ENCODE measurements around the gene TMEM8B.

The TMEM8B gene

DNA sequence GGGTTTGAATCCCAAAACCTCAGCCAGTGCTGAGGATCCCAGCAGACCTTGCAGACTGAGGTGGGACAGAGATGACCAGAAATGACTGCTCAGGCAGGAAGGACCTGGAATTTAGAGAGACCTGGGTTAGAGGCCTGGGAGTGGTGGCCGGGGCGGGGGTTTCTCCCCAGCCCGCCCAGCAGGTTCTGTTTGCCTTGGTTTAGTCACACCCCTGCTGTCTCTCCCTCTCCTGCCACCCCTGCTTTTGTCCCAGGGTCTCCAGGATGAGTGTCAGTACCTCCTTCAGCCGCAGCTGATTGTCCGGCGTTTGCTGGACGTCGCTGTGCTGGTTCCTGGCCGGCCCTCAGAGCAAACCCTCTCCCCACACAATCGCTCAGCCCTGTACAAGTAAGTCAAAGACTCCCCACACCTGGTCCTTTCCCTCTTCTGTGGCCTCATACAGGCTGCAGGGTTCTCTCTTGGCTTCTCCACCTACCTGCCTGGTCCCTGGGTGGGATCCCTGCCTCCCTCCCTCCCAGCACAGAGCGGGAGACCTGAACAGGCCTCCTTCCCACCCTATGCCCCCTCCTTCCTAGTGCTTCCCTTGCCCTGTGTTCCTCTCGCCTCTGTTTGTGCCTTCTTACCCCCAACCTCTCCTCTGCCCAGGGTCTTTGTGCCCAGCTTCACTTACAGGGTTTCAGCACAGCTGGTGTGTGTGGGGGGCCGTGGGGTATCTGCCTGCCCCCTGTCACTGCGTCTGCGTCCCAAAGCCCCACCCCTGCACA, 12.0 kb downstream of the TMEM8B start:
- DNase-seq (ENCODE audit: low read depth), result no peak

- no peak for DNase-seq (ENCODE audit: low read depth)
Observed at GRCh38 chr9:35841645-35841900, 12.5 kb downstream of the TMEM8B start.

- no peak for DNase-seq (ENCODE audit: low read depth)
Observed at GRCh38 chr9:35842020-35842745, 13.2 kb downstream of the TMEM8B start.

DNA sequence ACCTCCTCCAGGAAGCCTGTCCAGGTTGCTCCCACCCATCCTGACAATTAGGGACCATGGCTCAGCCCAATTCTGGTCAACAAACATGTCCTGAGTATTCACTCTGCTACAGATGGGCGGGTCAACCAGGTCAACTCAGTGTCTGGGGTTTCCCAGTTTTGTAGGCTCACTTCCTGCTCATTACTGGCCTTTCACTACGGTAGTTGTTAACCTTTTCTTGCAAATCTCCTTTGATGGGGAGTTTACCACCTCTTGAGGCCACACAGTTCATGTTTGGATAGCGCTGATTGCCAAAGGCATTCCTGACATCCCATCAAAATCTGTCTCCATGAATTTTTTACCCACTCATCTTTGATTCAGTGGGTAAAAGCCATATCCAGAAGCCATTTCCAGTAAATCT, 13.8 kb downstream of the TMEM8B start:
- no peak for DNase-seq (ENCODE audit: low read depth)

- peak; percentile 95 for DNase-seq (ENCODE audit: low read depth)
Observed at GRCh38 chr9:35844628-35845270, 15.7 kb downstream of the TMEM8B start.

DNA sequence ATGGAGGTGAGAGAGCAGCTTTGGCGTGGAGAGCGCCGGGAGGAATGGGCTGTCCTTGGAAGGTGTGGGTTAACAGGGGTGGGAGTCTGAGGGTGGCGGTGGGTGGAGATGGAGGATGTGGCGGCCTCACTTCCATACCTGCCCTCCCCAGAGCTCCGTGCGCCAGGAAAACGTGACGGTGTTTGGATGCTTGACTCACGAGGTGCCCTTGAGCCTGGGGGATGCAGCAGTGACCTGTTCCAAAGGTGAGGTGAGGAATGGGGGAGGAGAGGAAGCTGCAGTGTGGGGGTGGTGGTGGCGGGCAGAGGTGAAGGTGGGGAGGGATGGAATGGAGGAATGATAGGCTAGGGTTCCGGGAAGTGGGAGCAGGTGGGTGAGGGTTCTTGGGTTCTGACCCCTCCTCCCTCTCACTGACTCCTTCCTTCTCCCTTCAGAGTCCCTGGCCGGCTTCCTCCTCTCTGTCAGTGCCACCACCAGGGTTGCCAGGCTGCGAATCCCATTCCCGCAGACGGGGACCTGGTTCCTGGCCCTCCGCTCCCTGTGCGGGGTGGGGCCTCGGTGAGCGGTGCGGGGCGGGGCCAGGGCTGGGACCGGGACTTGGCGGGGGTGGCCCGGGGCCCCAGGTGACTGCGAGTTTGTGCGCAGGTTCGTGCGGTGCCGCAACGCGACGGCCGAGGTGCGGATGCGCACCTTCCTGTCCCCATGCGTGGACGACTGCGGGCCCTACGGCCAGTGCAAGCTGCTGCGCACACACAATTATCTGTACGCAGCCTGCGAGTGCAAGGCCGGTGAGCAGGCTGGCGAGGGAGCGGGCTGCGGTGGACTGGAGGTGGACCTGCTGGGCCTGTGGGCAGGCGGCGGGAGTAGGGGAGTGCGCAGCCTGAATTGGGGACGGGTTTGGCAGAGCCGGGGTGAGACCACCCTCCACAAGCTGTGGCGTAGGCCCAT, 17.1 kb downstream of the TMEM8B start:
- no peak for DNase-seq (ENCODE audit: low read depth)

DNA sequence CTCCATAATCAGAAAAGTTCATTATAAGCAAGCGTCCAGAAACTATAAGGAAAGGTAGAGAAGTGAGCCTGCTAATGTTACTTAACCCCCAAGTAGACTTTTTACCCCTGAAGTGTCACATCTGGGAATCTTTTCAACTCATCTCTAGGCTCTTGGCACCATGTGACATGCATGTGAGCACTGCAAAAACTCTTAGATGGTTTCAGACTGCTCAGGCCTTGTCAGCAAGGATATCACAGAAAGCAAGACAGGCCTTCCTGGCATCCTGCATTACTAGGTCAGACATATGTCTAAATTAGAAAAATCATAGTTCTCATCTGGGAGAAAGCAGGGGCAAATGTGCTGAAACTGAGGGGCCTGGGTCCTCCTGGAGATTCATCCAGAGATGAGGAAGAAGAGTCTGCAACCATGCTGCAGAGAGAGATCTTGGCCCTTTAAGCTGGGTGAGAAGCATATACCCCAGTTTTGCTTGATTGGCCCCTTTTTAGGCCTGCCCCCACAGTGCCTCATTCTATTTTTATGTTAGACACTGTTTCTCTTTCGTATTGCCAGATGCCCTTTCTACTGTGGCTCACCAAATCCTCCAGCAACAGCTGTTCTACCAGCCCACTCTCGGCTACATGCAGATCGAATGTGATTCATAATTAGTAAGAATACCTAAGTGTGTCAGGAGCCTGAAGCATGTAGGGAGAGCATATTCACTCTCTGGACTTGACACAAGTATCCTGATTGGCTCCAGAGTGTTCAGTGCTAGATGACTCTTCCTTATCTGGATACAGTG, 19.0 kb downstream of the TMEM8B start:
- DNase-seq (ENCODE audit: low read depth), result peak; percentile 82

DNA sequence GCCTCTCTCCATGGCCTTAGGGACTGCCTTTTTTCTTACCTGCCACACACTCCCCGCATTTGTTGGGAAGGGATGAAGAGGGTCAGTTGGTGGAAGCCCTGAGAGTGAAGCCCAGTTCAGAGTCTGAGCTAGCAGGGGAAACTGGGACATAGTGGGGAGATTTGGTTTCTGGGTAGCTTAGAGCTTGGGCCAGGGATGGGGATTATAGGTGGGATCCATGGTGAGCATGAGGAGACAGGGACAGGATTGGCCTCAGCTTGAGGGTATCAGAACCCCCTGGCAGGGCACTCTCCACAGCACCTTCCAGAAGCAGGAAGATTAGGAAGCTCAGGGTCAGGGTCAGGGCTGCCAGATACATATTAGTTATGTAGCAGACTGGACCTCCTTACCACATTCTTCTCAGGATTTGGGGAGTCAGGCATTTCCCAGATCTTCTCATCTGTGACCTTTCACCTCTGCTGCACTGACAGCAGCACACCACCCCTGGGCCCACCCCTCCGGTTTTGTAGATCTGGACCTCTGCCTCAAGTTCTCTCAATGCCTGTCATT, 23.3 kb downstream of the TMEM8B start:
- no peak for DNase-seq (ENCODE audit: low read depth)

DNA sequence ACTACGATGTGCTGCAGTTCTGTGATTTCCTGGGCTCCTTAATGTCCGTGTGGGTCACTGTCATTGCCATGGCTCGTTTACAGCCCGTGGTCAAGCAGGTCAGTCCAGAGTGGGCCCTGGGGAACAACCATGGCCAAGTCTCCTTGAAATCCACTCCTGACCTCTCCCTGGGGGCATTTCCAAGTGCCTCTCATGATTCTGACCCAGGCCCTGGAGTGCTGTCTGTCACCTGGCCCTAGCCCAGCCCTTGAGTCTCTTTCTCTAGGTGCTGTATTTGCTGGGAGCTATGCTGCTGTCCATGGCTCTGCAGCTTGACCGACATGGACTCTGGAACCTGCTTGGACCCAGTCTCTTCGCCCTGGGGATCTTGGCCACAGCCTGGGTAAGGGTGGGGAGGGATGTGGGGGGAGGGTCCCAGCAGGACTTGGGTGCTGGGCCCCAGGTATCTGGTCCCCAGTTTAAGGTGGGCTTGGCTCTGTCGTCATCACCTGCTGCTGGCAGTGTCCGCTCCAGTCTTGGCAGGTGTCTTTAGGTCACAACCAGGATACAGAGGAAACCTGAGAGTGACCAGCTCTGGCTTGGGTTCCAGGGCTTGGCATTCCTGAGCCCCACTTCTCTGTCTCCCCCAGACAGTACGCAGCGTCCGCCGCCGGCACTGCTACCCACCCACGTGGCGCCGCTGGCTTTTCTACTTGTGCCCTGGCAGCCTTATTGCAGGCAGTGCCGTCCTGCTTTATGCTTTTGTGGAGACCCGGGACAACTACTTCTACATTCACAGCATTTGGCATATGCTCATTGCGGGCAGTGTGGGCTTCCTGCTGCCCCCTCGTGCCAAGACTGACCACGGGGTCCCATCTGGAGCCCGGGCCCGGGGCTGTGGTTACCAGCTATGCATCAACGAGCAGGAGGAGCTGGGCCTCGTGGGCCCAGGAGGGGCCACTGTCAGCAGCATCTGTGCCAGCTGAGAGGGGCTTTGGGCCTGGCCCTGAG, 24.1 kb downstream of the TMEM8B start:
- DNase-seq (ENCODE audit: low read depth), result no peak

DNA sequence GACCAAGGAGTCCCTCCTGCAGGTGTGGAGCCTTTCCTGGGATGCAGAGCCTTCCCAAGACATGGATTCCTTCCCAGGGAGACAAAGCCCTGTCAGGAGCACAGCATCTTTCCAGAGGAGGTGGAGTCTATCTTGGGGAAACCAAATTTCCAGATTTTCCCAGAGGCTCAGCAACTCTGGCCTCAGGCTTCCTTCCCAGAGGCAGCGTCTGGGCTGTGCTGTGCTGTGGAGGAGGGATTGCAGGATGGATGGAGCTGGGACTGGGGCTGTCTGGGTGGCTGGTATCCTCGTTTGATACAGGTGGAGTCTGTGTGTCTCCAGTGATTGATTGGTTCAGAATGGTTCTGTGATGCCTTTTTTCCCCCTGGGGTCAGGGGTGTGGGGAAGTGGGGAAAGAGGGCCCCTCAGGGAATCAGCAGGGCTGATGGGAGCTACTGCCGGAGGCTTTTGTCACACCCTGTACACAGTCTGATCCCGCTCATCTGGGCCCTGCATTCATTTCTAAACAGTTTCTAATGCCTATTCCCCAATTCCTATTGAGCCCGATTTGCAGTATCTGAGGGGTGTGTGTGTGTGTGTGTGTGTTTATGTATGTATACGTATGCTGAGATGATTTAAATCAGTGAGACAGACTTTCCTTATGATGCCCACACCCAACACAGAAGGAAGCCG, 25.2 kb downstream of the TMEM8B start:
- no peak for DNase-seq (ENCODE audit: low read depth)

DNA sequence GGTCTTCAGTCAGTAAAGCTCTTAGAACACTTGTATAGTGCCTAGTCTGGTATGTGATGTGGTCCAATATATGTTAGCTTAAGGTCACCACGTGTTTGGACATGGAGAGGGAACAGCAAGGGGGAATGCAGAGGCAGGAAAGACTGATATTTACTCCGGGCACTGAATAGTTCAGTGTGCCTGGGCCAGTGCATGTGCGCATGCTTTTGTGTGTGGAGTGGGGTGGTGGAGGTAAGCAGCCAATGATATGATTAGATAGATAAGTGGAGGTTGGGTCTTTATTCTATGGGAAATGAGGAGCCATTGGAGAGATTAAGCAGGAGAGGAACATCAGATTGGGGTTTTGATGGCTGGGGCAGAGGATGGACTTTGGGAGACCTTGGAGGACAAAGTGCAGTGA, 27.2 kb downstream of the TMEM8B start:
- DNase-seq (ENCODE audit: low read depth), result no peak

DNA sequence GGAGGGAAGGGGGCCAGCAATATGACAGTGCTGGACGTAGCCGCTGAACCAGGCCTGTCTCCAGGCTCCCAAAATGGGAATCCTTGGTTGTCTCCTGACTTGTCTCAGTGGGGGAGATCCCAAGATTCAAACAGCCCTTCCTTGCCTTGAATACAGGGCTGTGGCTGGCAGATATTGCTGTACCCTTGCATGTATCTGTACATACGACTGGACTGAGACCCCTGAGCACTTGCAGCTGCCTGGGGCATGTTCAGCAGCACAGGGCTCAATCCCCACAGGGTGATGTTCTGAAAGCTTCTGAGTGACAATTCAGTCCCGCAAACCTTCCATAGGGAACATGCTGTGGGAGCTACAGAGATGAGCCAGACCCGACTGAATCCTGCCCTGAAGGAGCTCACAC, 27.9 kb downstream of the TMEM8B start:
- no peak for DNase-seq (ENCODE audit: low read depth)

DNA sequence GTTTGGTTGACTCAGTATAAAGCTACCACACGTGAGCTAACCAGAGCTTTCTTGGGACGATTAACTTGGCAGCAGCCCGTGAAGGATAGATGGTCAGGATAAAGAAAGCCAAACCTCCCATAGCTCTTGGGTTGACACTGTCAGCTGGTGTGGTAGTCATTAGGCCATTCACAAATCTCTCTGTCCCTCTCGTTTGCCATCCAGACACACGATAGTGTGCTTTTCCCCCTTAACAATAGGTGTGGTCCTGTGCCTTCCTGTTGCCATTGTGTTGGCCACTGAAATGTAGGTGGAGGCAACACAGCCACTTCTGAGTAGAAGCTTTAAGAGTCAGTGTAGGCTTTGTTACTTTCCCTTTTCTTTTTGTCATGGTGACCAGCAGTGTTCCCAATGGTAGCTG, 29.4 kb downstream of the TMEM8B start:
- DNase-seq (ENCODE audit: low read depth), result no peak

- no peak for DNase-seq (ENCODE audit: low read depth)
Observed at GRCh38 chr9:35859310-35859989, 30.4 kb downstream of the TMEM8B start.

- no peak for DNase-seq (ENCODE audit: low read depth)
Observed at GRCh38 chr9:35859990-35860339, 30.9 kb downstream of the TMEM8B start.

DNA sequence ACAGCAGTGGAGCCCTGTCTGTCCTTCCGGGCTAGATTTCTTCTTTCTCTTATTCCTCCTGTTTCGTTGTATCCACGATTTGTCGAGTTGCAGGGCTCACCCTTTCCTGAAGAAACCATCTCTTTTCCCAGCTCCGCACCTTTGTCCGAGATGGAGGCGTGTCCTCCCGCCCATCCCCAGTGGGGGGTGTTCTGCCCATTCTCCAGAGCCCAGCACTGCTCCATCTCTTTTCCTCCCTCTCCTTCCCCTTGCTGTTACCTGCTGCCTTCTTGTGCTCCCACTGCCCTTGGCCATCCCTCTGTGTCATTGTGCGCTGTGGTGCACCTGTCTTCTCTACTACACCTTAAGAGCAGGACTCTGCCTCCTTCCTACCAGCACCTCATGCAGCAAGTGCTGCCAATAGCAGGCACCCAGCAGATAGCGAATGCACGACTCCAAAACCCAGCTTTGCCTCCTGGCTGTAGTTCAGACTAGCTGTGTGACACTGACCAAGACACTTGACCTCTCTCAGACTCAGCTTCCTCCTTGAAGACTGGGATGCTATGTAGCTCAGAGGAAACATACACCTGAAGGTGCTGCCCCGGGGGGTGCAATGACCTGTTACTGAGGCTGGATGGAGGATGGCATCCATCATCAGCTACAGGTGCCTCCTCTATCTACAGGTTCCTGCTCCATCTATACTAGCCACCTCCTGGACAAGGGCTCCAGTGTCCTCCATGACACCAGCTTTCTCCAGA, 32.3 kb downstream of the TMEM8B start:
- DNase-seq (ENCODE audit: low read depth), result no peak

DNA sequence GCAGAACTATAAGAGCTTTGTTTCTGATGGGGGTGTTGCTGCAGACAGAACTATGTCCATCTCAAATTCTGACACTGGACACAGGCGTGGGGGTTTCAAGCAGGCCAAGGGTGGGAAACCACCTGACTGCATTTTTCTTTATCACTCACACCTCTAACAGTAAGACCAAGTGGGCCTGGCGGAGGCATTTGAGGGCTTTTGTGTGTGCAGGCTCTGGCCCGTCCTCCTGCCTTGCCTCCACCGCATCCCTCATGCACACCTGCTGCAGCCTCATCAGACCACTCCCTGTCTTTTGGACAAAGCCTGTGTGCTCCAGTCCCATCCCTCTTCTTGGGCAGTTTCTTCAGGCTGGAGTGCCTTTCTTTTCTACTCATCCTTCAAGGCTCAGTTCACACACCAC, 33.3 kb downstream of the TMEM8B start:
- DNase-seq (ENCODE audit: low read depth), result no peak

- DNase-seq (ENCODE audit: low read depth), result no peak
Observed at GRCh38 chr9:35863583-35863982, 34.6 kb downstream of the TMEM8B start.

Data from stromal cell of bone marrow (primary cell).